Thyroid gland (tissue), 4 donors: ENCODE data around the gene ZIC4.

Experiments
- POLR2A ChIP-seq, 2 donors: fragments of 450-650 bp; IDR thresholded peaks; one replicate each; pipeline ENCODE4 v1.6.1; 2017; ENCODE audit warnings: antibody characterized with exemption in 2 of 2, mild to moderate bottlenecking in 2 of 2, moderate library complexity in 1 of 2
- TF ChIP-seq, protein P1 (sequence below), 6 experiments: fragments of 200-600 bp in 3 of 6; fragments of 450-650 bp in 3 of 6; sonication (generic) in 3 of 6; IDR thresholded peaks; one replicate each; pipeline ENCODE4 v1.5.1; 2016 to 2019; ENCODE audit warnings: antibody characterized with exemption in 6 of 6, mild to moderate bottlenecking in 2 of 6, inconsistent platforms in 1 of 6, moderate library complexity in 1 of 6

DNA sequence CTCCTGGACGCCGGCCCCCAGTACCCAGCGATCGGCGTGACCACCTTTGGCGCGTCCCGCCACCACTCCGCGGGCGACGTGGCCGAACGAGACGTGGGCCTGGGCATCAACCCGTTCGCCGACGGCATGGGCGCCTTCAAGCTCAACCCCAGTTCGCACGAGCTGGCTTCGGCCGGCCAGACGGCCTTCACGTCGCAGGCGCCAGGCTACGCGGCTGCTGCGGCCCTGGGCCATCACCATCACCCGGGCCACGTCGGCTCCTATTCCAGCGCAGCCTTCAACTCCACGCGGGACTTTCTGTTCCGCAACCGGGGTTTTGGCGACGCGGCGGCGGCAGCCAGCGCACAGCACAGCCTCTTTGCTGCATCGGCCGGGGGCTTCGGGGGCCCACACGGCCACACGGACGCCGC, 3.8 kb upstream of the ZIC4 start:
- TF ChIP-seq, protein P1, sequence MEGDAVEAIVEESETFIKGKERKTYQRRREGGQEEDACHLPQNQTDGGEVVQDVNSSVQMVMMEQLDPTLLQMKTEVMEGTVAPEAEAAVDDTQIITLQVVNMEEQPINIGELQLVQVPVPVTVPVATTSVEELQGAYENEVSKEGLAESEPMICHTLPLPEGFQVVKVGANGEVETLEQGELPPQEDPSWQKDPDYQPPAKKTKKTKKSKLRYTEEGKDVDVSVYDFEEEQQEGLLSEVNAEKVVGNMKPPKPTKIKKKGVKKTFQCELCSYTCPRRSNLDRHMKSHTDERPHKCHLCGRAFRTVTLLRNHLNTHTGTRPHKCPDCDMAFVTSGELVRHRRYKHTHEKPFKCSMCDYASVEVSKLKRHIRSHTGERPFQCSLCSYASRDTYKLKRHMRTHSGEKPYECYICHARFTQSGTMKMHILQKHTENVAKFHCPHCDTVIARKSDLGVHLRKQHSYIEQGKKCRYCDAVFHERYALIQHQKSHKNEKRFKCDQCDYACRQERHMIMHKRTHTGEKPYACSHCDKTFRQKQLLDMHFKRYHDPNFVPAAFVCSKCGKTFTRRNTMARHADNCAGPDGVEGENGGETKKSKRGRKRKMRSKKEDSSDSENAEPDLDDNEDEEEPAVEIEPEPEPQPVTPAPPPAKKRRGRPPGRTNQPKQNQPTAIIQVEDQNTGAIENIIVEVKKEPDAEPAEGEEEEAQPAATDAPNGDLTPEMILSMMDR (IDR thresholded peaks at IDR 0.05), result no peak
- TF ChIP-seq POLR2A (IDR thresholded peaks at IDR 0.05), result no peak
